HEK293 (cell line): Measurements from ENCODE around the gene ANTXR1.

Experiments used
- CTCF ChIA-PET: fragments of 350-600 bp; formaldehyde crosslinking; extraction: SDS; loops from one replicate; lab custom pipeline; 2021; ENCODE audit warnings: antibody characterized with exemption; lab: Yijun Ruan, JAX
- POLR2A ChIA-PET: fragments of 300-600 bp; formaldehyde crosslinking; extraction: SDS; loops from one replicate; lab custom pipeline; 2020; ENCODE audit warnings: antibody characterized with exemption, inconsistent platforms; lab: Yijun Ruan, JAX
- H3K27ac ChIP-seq: fragments of 200-500 bp; sonication (Bioruptor generic); 2 replicates; pipeline ENCODE4 v1.5.1; 2014; ENCODE audit warnings: low read depth, low read length, control low read depth, inconsistent platforms; ENCODE audit errors: extremely low read depth
- H3K36me3 ChIP-seq, 2 experiments: fragments of 200-500 bp in 1 of 2; sonication (Bioruptor generic) in 1 of 2; 1 replicate in 1 of 2; 2 replicates in 1 of 2; pipeline ENCODE4 v1.5.1; 2014 to 2017; ENCODE audit warnings: inconsistent platforms in 2 of 2, low read length in 2 of 2; ENCODE audit not compliant: control insufficient read depth in 2 of 2, insufficient read depth in 1 of 2
- H3K4me1 ChIP-seq: fragments of 200-500 bp; sonication (Bioruptor generic); 2 replicates; pipeline ENCODE4 v1.5.1; 2014; ENCODE audit warnings: mild to moderate bottlenecking, low read length, inconsistent platforms; ENCODE audit not compliant: control insufficient read depth, insufficient read depth
- H3K4me3 ChIP-seq: 2 replicates; pipeline ENCODE4 v1.5.1; 2011; ENCODE audit warnings: low read depth, mild to moderate bottlenecking, control low read depth, low read length, moderate library complexity
- H3K9me3 ChIP-seq: fragments of 200-500 bp; sonication (Bioruptor generic); 2 replicates; pipeline ENCODE4 v1.5.1; 2014; ENCODE audit warnings: low read depth, low read length, inconsistent platforms; ENCODE audit not compliant: control insufficient read depth, insufficient read depth
- GLI2 ChIP-seq: fragments of 450-650 bp; formaldehyde crosslinking; IDR thresholded peaks from 2 replicates; pipeline ENCODE4; 2017; ENCODE audit warnings: missing biosample characterization, missing genetic modification characterization, low read depth, borderline replicate concordance
- YY1 ChIP-seq: fragments of 450-650 bp; formaldehyde crosslinking; IDR thresholded peaks from 2 replicates; pipeline ENCODE4 v1.5.1; 2018; ENCODE audit warnings: missing biosample characterization, missing genetic modification characterization
- ZNF354C ChIP-seq: fragments of 450-650 bp; formaldehyde crosslinking; IDR thresholded peaks from 2 replicates; pipeline ENCODE4 v1.5.1; 2016; ENCODE audit warnings: missing biosample characterization, missing genetic modification characterization, low read depth, borderline replicate concordance
- ZNF548 ChIP-seq: fragments of 450-650 bp; formaldehyde crosslinking; IDR thresholded peaks from 2 replicates; pipeline ENCODE4 v1.5.1; 2016; ENCODE audit warnings: missing biosample characterization, missing genetic modification characterization
- ZSCAN16 ChIP-seq: fragments of 450-650 bp; formaldehyde crosslinking; IDR thresholded peaks from 2 replicates; pipeline ENCODE4 v1.5.1; 2016; ENCODE audit warnings: missing biosample characterization, missing genetic modification characterization
- TF ChIP-seq, protein P1 (sequence below): fragments of 450-650 bp; formaldehyde crosslinking; IDR thresholded peaks from 2 replicates; pipeline ENCODE4 v1.5.1; 2016; ENCODE audit warnings: missing biosample characterization, missing genetic modification characterization, borderline replicate concordance
- TF ChIP-seq, protein P2 (sequence below): fragments of 450-650 bp; formaldehyde crosslinking; IDR thresholded peaks from 2 replicates; pipeline ENCODE4 v1.5.1; 2016; ENCODE audit warnings: missing biosample characterization, missing genetic modification characterization, low read depth
- TF ChIP-seq, protein P3 (sequence below): fragments of 450-650 bp; formaldehyde crosslinking; IDR thresholded peaks from 2 replicates; pipeline ENCODE4 v1.5.1; 2016; ENCODE audit warnings: missing biosample characterization, missing genetic modification characterization
- TF ChIP-seq, protein P4 (sequence below): sonication (generic); formaldehyde crosslinking; IDR thresholded peaks from 2 replicates; pipeline ENCODE4 v1.8.1; 2022; ENCODE audit warnings: mild to moderate bottlenecking, moderate library complexity, missing genetic modification reagents
- TF ChIP-seq, protein P5 (sequence below): fragments of 450-650 bp; formaldehyde crosslinking; IDR thresholded peaks from 2 replicates; pipeline ENCODE4 v1.5.1; 2016; ENCODE audit warnings: missing biosample characterization, missing genetic modification characterization
- TF ChIP-seq, protein P6 (sequence below): fragments of 450-650 bp; IDR thresholded peaks from 2 replicates; pipeline ENCODE4 v1.5.1; 2018; ENCODE audit warnings: missing biosample characterization, missing genetic modification characterization

The ANTXR1 gene

DNA sequence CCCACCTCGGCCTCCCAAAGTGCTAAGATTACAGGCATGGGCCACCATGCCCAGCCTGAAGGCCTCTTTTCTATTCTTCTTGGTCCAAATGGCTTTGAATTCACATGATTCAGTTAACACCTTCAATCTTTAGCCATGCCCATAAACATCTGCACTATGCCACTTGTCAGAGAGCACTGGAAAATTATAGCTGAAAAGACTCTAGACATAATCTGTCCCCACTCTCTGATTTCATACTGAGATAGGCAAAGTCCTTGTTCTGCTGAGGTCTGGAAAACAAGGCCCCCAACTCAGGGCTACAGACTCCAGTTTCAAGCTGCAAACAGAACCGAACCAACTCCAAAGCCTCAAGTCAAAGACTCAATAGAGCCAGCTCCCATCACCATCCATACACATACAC lies 170.7 kb downstream of the ANTXR1 start:
- H3K9me3 ChIP-seq = no peaks in the 10 kb centered on the region
- peaks cover 12 to 27% of the 10 kb centered on the region in 2 experiments for H3K36me3 ChIP-seq
- H3K27ac ChIP-seq = no peak overlapping the region
- no peak overlapping the region for H3K4me3 ChIP-seq
- TF ChIP-seq, protein P1, sequence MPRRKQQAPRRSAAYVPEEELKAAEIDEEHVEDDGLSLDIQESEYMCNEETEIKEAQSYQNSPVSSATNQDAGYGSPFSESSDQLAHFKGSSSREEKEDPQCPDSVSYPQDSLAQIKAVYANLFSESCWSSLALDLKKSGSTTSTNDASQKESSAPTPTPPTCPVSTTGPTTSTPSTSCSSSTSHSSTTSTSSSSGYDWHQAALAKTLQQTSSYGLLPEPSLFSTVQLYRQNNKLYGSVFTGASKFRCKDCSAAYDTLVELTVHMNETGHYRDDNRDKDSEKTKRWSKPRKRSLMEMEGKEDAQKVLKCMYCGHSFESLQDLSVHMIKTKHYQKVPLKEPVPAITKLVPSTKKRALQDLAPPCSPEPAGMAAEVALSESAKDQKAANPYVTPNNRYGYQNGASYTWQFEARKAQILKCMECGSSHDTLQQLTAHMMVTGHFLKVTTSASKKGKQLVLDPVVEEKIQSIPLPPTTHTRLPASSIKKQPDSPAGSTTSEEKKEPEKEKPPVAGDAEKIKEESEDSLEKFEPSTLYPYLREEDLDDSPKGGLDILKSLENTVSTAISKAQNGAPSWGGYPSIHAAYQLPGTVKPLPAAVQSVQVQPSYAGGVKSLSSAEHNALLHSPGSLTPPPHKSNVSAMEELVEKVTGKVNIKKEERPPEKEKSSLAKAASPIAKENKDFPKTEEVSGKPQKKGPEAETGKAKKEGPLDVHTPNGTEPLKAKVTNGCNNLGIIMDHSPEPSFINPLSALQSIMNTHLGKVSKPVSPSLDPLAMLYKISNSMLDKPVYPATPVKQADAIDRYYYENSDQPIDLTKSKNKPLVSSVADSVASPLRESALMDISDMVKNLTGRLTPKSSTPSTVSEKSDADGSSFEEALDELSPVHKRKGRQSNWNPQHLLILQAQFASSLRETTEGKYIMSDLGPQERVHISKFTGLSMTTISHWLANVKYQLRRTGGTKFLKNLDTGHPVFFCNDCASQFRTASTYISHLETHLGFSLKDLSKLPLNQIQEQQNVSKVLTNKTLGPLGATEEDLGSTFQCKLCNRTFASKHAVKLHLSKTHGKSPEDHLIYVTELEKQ (tag by site-specific recombination) = no peak
- TF ChIP-seq, protein P2, sequence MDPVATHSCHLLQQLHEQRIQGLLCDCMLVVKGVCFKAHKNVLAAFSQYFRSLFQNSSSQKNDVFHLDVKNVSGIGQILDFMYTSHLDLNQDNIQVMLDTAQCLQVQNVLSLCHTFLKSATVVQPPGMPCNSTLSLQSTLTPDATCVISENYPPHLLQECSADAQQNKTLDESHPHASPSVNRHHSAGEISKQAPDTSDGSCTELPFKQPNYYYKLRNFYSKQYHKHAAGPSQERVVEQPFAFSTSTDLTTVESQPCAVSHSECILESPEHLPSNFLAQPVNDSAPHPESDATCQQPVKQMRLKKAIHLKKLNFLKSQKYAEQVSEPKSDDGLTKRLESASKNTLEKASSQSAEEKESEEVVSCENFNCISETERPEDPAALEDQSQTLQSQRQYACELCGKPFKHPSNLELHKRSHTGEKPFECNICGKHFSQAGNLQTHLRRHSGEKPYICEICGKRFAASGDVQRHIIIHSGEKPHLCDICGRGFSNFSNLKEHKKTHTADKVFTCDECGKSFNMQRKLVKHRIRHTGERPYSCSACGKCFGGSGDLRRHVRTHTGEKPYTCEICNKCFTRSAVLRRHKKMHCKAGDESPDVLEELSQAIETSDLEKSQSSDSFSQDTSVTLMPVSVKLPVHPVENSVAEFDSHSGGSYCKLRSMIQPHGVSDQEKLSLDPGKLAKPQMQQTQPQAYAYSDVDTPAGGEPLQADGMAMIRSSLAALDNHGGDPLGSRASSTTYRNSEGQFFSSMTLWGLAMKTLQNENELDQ (tag by site-specific recombination) = no peak
- TF ChIP-seq YY1 (tag by site-specific recombination) (no peak), GLI2 (tag by site-specific recombination) (no peak), ZNF548 (tag by site-specific recombination) (no peak), ZSCAN16 (tag by site-specific recombination) (no peak), ZNF354C (tag by site-specific recombination) (no peak)
- TF ChIP-seq, protein P3, sequence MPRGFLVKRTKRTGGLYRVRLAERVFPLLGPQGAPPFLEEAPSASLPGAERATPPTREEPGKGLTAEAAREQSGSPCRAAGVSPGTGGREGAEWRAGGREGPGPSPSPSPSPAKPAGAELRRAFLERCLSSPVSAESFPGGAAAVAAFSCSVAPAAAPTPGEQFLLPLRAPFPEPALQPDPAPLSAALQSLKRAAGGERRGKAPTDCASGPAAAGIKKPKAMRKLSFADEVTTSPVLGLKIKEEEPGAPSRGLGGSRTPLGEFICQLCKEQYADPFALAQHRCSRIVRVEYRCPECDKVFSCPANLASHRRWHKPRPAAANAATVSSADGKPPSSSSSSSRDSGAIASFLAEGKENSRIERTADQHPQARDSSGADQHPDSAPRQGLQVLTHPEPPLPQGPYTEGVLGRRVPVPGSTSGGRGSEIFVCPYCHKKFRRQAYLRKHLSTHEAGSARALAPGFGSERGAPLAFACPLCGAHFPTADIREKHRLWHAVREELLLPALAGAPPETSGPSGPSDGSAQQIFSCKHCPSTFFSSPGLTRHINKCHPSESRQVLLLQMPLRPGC (tag by site-specific recombination) = no peak
- TF ChIP-seq, protein P4, sequence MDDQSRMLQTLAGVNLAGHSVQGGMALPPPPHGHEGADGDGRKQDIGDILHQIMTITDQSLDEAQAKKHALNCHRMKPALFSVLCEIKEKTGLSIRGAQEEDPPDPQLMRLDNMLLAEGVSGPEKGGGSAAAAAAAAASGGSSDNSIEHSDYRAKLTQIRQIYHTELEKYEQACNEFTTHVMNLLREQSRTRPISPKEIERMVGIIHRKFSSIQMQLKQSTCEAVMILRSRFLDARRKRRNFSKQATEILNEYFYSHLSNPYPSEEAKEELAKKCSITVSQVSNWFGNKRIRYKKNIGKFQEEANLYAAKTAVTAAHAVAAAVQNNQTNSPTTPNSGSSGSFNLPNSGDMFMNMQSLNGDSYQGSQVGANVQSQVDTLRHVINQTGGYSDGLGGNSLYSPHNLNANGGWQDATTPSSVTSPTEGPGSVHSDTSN (CRISPR knock-in tag) = no peak
- TF ChIP-seq, protein P5, sequence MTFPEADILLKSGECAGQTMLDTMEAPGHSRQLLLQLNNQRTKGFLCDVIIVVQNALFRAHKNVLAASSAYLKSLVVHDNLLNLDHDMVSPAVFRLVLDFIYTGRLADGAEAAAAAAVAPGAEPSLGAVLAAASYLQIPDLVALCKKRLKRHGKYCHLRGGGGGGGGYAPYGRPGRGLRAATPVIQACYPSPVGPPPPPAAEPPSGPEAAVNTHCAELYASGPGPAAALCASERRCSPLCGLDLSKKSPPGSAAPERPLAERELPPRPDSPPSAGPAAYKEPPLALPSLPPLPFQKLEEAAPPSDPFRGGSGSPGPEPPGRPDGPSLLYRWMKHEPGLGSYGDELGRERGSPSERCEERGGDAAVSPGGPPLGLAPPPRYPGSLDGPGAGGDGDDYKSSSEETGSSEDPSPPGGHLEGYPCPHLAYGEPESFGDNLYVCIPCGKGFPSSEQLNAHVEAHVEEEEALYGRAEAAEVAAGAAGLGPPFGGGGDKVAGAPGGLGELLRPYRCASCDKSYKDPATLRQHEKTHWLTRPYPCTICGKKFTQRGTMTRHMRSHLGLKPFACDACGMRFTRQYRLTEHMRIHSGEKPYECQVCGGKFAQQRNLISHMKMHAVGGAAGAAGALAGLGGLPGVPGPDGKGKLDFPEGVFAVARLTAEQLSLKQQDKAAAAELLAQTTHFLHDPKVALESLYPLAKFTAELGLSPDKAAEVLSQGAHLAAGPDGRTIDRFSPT (tag by site-specific recombination) = no peak
- TF ChIP-seq, protein P6, sequence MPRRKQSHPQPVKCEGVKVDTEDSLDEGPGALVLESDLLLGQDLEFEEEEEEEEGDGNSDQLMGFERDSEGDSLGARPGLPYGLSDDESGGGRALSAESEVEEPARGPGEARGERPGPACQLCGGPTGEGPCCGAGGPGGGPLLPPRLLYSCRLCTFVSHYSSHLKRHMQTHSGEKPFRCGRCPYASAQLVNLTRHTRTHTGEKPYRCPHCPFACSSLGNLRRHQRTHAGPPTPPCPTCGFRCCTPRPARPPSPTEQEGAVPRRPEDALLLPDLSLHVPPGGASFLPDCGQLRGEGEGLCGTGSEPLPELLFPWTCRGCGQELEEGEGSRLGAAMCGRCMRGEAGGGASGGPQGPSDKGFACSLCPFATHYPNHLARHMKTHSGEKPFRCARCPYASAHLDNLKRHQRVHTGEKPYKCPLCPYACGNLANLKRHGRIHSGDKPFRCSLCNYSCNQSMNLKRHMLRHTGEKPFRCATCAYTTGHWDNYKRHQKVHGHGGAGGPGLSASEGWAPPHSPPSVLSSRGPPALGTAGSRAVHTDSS (tag by site-specific recombination) = no peak
- ChIA-PET CTCF (no interaction called here), POLR2A (no interaction called here)
- H3K4me1 ChIP-seq = no peaks in the 10 kb centered on the region
